ENCODE measurements around the gene PYROXD2. TPM values are rescaled to one million over a fixed set of nuclear protein-coding genes. Genes with fewer than 3 reads are reported as not detected.
"Not testable (repeated sequence)": the region's sequence is repeated elsewhere in the genome, so short reads cannot be mapped to it uniquely, and the experiment has no call there.

Gene PYROXD2
- total RNA-seq, 1 donor from 2014 or later = 5.6 TPM

GRCh38 chr10:98349508-98349922 lies 65.5 kb downstream of the PYROXD2 start:
- Histone ChIP-seq H3K27ac (no peak overlapping the region), H3K4me3 (no peak overlapping the region), H3K9me3 (peaks cover 0 to 14% of the 10 kb centered on the region in 2 donors), H3K27me3 (no peaks in the 10 kb centered on the region), H3K36me3 (no peaks in the 10 kb centered on the region), H3K4me1 (no peaks in the 10 kb centered on the region)
- peak in 1 of 2 donors; percentile 73 for DNase-seq (ENCODE audit: low spot score in 2 of 2)
- TF ChIP-seq CTCF (IDR thresholded peaks at IDR 0.05) = no peak
- intact Hi-C loops (cut with DNase I) = no loop called here

GRCh38 chr10:98346847-98347246 lies 68.1 kb downstream of the PYROXD2 start:
- TF ChIP-seq CTCF (IDR thresholded peaks at IDR 0.05) = no peak
- no peak for DNase-seq (ENCODE audit: low spot score in 2 of 2)
- H3K9me3 ChIP-seq = peaks cover 0 to 14% of the 10 kb centered on the region in 2 donors
- no peak overlapping the region for H3K27ac ChIP-seq
- H3K4me1 ChIP-seq = no peaks in the 10 kb centered on the region
- intact Hi-C loops (cut with DNase I) = no loop called here
- no peak overlapping the region for H3K4me3 ChIP-seq
- H3K36me3 ChIP-seq = no peaks in the 10 kb centered on the region
- no peaks in the 10 kb centered on the region for H3K27me3 ChIP-seq

- Histone ChIP-seq H3K4me3 (no peak overlapping the region), H3K4me1 (peaks cover 0 to 4% of the 10 kb centered on the region in 2 donors), H3K9me3 (peaks cover 0 to 14% of the 10 kb centered on the region in 2 donors), H3K27ac (no peak overlapping the region), H3K27me3 (no peaks in the 10 kb centered on the region), H3K36me3 (no peaks in the 10 kb centered on the region)
- peak; percentile 33 to 83 for DNase-seq (ENCODE audit: low spot score in 2 of 2)
- intact Hi-C loops (cut with DNase I) = no loop called here
- no peak for TF ChIP-seq CTCF (IDR thresholded peaks at IDR 0.05)
Measured at GRCh38 chr10:98344589-98345038, 70.4 kb downstream of the PYROXD2 start.

GRCh38 chr10:98341701-98342100 lies 73.3 kb downstream of the PYROXD2 start:
- H3K27me3 ChIP-seq; H3K36me3 ChIP-seq; DNase-seq (ENCODE audit: low spot score in 2 of 2); H3K4me1 ChIP-seq; intact Hi-C loops (cut with DNase I); H3K4me3 ChIP-seq; H3K27ac ChIP-seq; H3K9me3 ChIP-seq: not testable (repeated sequence)

- Histone ChIP-seq H3K9me3 (no peaks in the 10 kb centered on the region), H3K4me1 (peaks cover 0 to 4% of the 10 kb centered on the region in 2 donors), H3K27ac (no peak overlapping the region), H3K27me3 (no peaks in the 10 kb centered on the region), H3K36me3 (no peaks in the 10 kb centered on the region), H3K4me3 (no peak overlapping the region)
- TF ChIP-seq CTCF (IDR thresholded peaks at IDR 0.05) = no peak
- intact Hi-C loops (cut with DNase I) = no loop called here
- DNase-seq (ENCODE audit: low spot score in 2 of 2) = no peak
Measured at GRCh38 chr10:98340940-98341310, 74.1 kb downstream of the PYROXD2 start.

- H3K4me3 ChIP-seq = no peak overlapping the region
- no peak for TF ChIP-seq CTCF (IDR thresholded peaks at IDR 0.05)
- H3K9me3 ChIP-seq = no peaks in the 10 kb centered on the region
- no peaks in the 10 kb centered on the region for H3K27me3 ChIP-seq
- H3K36me3 ChIP-seq = no peaks in the 10 kb centered on the region
- H3K4me1 ChIP-seq = peaks cover 0 to 4% of the 10 kb centered on the region in 2 donors
- no peak overlapping the region for H3K27ac ChIP-seq
- intact Hi-C loops (cut with DNase I) = no loop called here
- no peak for DNase-seq (ENCODE audit: low spot score in 2 of 2)
Measured at GRCh38 chr10:98340261-98340939, 74.6 kb downstream of the PYROXD2 start.

Measured in ascending aorta (tissue), 2 donors.